Measurements from ENCODE around the gene BRMS1L.
"Not testable (repeated sequence)": the region's sequence is repeated elsewhere in the genome, so short reads cannot be mapped to it uniquely, and the experiment has no call there.

BRMS1L gene

GRCh38 chr14:35821564-35822411 is 4.3 kb upstream of the BRMS1L start:
- peak; percentile 52 for DNase-seq (ENCODE audit: low spot score)

- no peak for DNase-seq (ENCODE audit: low spot score)
These were observed 3.6 kb upstream of the BRMS1L start for GRCh38 chr14:35822501-35822900.

GRCh38 chr14:35824446-35825165 is 1.5 kb upstream of the BRMS1L start:
- DNase-seq (ENCODE audit: low spot score), result not testable (repeated sequence)

GRCh38 chr14:35825968-35826217 is 245 bp upstream of the BRMS1L start:
- DNase-seq (ENCODE audit: low spot score), result no peak

- no peak for DNase-seq (ENCODE audit: low spot score)
These were observed 846 bp downstream of the BRMS1L start for GRCh38 chr14:35826952-35827416.

GRCh38 chr14:35827678-35828472 is 1.7 kb downstream of the BRMS1L start:
- no peak for DNase-seq (ENCODE audit: low spot score)

GRCh38 chr14:35829449-35829848 is 3.3 kb downstream of the BRMS1L start:
- DNase-seq (ENCODE audit: low spot score), result no peak

GRCh38 chr14:35835208-35835982 is 9.3 kb downstream of the BRMS1L start:
- no peak for DNase-seq (ENCODE audit: low spot score)

GRCh38 chr14:35841704-35842103 is 15.6 kb downstream of the BRMS1L start:
- DNase-seq (ENCODE audit: low spot score), result not testable (repeated sequence)

GRCh38 chr14:35842245-35842644 is 16.1 kb downstream of the BRMS1L start:
- not testable (repeated sequence) for DNase-seq (ENCODE audit: low spot score)

GRCh38 chr14:35844494-35844893 is 18.4 kb downstream of the BRMS1L start:
- DNase-seq (ENCODE audit: low spot score), result no peak

GRCh38 chr14:35847636-35848035 is 21.5 kb downstream of the BRMS1L start:
- no peak for DNase-seq (ENCODE audit: low spot score)

GRCh38 chr14:35849122-35849521 is 23.0 kb downstream of the BRMS1L start:
- no peak for DNase-seq (ENCODE audit: low spot score)

- no peak for DNase-seq (ENCODE audit: low spot score)
These were observed 25.7 kb downstream of the BRMS1L start for GRCh38 chr14:35851823-35852222.

GRCh38 chr14:35853225-35853624 is 27.1 kb downstream of the BRMS1L start:
- DNase-seq (ENCODE audit: low spot score), result no peak

GRCh38 chr14:35854696-35855270 is 28.6 kb downstream of the BRMS1L start:
- DNase-seq (ENCODE audit: low spot score), result no peak

- peak; percentile 39 for DNase-seq (ENCODE audit: low spot score)
These were observed 29.8 kb downstream of the BRMS1L start for GRCh38 chr14:35855876-35856481.

- no peak for DNase-seq (ENCODE audit: low spot score)
These were observed 32.5 kb downstream of the BRMS1L start for GRCh38 chr14:35858521-35859209.

GRCh38 chr14:35861204-35861868 is 35.2 kb downstream of the BRMS1L start:
- no peak for DNase-seq (ENCODE audit: low spot score)
